DMS 273 treated with DMSO at 0.1 percent for 48 hours (cell line): ENCODE measurements around the gene NUDCD2.
"Not testable (repeated sequence)": the region's sequence is repeated elsewhere in the genome, so short reads cannot be mapped to it uniquely, and the experiment has no call there.

Source experiments
- DNase-seq: peaks from one replicate; lab custom pipeline; 2025; lab: John Stamatoyannopoulos, UW

Gene NUDCD2

DNA sequence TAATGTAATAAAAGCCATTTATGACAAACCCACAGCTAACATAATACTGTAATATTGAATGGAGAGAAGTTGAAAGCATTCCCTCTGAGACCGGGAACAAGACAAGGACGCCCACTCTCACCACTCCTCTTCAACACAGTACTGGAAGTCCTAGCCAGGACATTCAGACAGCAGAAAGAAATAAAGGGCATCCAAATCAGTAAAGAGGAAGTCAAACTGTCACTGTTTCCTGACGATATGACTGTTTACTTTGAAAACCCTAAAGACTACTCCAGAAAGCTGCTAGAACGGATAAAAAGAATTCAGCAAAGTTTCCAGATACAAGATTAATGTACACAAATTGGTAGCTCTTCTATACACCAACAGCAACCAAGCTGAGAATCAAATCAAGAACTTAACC is 33.8 kb downstream of the NUDCD2 start:
- not testable (repeated sequence) for DNase-seq

DNA sequence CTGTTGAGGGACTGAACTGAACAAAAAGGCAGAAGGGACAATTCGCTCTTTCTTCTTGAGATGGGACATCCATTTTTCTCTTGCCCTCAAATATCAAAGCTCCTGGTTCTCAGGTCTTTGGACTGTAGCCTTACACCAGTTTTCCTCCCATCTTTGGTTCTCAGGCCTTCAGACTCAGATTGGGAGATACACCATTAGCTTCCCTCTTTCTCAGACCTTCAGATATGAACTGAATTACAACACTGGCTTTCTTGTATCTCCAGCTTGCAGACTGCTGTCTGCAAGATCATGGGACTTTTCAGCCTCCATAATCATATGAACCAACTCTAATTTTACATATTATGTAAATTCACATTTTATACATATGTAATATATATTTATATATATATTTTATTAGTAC is 35.1 kb downstream of the NUDCD2 start:
- DNase-seq = no peak

DNA sequence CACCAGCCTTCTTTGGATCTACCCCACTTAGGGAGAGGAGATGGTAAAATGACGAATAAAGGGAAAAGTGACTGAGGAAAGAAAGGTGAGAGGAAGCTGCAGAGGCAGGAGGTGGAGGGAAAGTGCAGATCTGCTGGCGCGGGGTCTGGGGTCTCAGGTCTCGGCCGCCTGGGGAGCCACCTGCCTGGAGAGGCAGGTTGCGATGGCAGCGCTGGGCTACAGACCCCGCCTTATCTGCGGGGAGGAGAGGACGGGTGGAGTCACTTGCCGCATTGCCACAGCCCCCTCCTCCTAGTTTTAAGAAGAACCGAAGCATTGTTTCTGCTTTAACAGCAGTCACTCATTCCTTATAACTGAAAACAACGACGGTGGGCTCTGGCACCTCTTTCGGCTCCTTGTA is 44.2 kb downstream of the NUDCD2 start:
- DNase-seq = not testable (repeated sequence)

DNA sequence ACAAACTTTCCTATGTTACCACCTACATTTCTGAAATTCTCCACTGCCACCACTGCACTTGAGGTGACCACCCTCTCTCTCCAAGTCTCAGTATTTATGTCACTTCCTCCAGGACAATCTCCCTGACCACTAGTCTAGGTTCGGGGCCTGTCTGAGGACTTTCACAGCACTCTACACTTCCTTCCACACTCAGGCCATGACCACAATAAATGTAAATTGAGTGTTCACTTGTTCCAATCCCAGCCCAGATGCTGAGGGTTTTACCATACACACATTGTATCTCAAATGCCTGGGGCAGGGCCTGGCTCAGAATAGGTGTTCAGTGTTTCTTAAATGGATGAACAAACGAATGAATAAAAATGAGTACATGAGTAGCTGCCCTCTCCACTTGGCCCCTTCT is 49.4 kb downstream of the NUDCD2 start:
- DNase-seq = no peak

DNA sequence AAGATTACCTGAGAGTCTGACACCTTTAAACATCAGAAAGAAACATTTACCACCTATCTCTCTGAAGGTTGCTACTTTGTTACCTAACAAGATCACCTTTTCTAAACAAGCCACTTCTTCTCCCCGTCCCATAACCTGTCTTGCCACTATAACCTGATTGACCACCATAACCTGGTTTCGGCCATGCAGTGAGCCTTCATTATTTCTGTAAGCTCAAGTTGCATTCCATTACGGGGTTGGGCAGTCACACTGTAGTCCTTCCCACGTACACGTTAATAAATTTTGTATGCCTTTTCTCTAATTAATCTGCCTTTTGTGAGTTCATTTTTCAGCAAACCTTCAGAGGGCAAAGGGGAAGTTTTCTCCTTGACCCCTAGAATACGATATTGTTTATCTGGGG is 50.5 kb downstream of the NUDCD2 start:
- no peak for DNase-seq

DNA sequence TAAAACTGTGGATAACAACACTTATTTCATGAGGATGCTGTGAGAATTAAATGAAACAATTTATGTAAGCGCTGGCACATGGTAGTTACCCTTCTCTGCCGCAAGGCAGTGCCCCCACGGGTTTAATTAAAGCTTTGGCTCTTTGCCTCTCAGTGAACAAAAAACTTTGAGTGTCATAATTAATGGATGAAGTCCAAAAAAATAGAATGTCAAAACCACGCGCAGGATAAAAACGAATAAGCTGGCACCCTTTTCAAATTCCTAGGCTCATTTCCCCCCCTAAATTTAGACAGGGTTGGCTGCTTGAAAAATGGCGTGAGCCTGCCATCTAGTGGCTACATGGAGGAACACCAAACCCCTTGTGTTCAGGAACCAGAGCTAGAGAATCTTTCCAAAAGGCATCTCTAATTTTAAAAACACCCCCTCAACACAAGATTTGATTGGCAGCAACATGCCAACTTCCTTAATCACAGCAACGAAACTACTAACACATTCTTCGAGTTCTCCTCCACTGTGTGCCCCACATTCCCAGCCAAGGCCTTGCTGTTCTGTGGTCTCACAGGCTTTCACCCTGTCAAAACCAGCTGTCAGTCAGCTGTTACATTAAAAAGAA is 51.5 kb downstream of the NUDCD2 start:
- no peak for DNase-seq

DNA sequence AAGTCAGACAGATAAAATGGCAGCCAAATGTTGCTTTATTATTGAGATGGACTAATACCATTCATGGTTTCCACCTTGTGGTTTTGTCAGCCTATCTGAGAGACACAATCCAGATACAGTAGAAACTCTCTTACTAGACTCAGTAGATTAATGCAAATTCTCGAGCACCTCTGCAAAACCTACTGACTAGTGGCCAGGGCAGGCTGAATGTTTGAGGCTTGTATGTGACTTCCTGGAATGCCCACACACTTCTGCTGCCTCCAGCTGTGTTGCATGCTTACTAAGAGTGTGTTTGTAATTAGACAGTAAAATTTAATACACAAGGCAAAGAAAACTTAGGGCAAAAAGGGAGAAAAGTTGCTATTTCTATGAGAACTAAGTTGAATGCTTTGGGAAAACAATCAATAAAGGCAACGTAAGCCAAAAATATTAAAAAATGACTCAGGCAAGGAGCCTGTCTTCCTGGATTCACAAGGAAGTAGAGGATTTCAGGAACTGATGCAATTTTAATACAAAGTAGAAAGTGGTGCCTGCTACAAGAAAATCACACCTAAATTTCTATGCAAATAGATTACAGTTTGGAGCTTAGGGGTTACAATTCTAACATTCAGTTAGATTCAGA is 52.8 kb downstream of the NUDCD2 start:
- no peak for DNase-seq

DNA sequence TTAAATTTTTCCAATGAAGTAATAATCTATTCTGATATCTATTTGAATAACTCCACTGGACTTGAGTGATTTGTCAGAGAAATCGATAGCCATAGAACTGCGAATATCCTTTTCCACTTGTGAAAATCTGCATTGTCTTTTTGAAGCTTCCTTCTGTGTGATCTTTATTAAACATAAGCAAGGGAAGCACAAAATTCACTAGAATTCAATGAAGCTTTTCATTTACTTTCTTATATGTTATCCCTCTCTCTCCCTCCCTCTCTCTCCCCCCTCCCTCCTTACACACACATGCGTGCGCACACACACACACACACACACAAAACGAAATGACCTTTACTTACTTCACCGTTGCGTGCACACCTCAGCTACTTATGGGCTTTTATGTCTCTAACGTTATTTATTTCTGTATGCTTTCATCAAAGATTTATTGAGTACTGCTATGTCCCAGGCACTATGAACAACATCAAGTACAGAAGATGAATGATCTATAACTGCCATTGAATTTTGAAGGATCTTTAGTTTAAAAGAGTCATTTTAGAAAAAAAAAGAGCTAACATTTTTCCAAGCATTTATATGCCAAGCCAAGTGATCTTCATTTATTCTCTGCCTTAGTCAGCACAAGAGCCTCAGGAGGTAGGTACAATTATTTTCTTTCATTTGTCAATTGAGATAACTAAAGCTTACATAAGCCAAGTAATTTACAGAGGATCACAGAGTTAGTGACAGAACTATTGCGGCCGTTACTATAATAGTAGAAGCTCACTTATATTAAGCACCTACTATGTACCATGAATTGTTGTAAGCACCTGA is 55.3 kb downstream of the NUDCD2 start:
- DNase-seq = no peak

DNA sequence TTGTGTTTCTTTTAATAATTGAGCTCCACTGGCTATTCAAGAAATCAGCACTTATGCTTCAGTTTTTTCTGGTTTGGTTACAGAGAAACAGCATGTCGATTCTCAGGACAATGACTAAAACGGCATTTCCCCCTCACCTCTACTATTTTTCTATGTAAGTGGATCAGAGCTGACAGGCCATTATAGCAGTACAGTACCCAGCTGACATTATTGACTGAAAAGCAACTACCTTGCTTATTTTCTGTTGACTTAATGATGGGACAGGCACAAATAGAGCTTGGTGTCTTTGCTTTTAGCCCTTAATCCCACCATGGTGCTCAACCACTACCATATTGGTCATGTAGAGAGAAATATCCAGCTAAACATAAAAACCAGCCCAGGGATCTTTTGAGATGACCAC is 57.9 kb downstream of the NUDCD2 start:
- DNase-seq = no peak

DNA sequence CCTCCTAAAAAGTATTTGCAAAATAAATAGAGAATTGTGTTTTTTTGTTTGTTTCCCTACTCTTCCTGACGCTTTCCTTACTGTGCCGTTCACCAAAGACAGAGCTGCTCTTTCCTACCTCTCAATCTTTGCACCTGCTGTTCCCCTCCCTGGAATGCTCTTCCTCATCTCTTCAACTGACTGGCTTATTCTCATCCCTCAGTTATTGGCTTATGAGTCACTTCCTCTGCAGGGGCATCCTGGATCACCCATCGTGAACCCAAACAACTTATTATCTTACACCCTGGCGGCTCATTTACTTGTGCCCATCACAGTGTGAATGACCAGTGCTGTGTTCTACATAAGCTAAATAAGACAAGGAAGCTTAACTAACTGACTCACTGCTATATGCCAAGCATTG is 58.6 kb downstream of the NUDCD2 start:
- no peak for DNase-seq

DNA sequence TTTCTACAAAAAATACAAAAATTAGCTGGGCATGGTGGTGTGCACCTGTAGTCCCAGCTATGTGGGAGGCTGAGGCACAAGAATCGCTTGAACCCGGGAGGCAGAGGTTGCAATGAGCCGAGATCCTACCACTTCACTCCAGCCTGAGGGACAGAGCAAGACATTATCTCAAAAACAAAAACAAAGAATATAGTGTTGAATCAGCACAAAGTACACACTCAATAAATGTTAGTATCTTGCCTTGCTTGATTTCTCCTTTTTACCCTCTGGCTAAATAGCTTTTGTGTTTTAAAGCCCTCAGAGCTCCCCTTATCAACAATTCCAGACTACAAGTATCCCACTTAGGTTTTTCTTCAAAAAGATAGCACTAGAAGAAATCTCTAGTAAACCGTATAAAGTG is 60.0 kb downstream of the NUDCD2 start:
- DNase-seq = no peak

DNA sequence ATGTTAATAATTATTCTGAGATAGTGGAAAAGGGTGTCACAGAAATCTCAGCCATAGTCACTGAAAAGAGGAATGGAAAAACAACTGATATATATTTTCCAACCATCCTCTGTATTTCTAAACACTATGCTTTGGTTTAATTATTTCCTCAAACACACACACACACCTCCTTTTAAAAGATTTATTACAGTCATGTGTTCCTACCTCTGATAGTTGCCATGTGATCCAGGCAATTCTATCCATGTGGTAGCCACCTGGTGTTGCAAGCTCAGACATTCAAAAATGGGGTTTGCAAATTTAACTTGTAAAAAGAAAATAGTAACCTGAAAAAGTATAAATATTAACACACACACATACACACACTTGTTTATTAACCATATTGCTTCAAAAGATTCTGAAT is 62.5 kb downstream of the NUDCD2 start:
- DNase-seq = no peak

DNA sequence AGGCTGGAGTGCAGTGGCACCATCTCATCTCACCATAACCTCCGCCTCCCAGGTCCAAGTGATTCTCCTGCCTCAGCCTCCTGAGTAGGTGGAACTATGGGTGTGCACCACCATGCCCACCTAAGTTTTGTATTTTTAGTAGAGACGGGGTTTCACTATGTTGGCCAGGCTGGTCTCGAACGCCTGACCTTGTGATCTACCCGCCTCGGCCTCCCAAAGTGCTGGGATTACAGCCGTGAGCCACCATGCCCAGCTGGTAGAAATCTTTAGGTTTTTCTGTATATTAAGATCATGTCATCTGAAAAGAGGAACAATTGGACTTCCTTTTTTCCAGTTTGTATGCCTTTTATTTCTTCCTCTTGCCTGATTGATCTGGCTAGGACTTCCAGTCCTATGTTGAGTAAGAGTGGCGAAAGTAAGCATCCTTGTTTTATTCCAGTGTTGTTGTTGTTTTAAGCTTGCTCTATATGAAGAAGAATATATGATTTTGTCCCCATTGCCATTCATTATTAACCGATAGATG is 63.0 kb downstream of the NUDCD2 start:
- DNase-seq = not testable (repeated sequence)
